ENCODE results near the gene LRMDA.

DNA sequence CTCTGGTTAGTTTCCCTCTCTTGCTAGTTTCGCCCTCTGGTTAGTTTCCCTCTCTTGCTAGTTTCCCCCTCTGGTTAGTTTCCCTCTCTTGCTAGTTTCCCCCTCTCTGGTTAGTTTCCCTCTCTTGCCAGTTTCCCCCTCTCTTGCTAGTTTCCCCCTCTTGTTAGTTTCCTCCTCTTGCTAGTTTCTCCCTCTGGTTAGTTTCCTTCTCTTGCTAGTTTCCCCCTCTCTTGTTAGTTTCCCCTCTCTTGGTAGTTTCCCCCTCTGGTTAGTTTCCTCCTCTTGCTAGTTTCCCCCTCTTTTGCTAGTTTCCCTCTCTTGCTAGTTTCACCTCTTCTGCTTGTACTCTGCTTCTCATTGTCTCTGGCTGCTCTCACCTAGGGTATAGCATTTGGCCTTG, 613.8 kb downstream of the LRMDA start:
- TF ChIP-seq, protein P1, sequence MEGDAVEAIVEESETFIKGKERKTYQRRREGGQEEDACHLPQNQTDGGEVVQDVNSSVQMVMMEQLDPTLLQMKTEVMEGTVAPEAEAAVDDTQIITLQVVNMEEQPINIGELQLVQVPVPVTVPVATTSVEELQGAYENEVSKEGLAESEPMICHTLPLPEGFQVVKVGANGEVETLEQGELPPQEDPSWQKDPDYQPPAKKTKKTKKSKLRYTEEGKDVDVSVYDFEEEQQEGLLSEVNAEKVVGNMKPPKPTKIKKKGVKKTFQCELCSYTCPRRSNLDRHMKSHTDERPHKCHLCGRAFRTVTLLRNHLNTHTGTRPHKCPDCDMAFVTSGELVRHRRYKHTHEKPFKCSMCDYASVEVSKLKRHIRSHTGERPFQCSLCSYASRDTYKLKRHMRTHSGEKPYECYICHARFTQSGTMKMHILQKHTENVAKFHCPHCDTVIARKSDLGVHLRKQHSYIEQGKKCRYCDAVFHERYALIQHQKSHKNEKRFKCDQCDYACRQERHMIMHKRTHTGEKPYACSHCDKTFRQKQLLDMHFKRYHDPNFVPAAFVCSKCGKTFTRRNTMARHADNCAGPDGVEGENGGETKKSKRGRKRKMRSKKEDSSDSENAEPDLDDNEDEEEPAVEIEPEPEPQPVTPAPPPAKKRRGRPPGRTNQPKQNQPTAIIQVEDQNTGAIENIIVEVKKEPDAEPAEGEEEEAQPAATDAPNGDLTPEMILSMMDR (IDR thresholded peaks at IDR 0.05) = no peak
- TF ChIP-seq EZH2 (IDR thresholded peaks at IDR 0.05; ENCODE audit: borderline replicate concordance, insufficient read depth, low read depth, low read length, poor library complexity, severe bottlenecking) = no peak
